ENCODE results near the gene SPNS2.

SPNS2 gene

GRCh38 chr17:4460661-4461060 lies 38.0 kb upstream of the SPNS2 start:
- no peak overlapping the region for H3K27ac ChIP-seq (ENCODE audit: low read depth, low read length)
- no peak overlapping the region for H3K18ac ChIP-seq (ENCODE audit: low read length)
- H3K4me3 ChIP-seq (ENCODE audit: low read depth, low read length), result no peak overlapping the region
- H4K12ac ChIP-seq (ENCODE audit: low read depth, low read length), result no peak overlapping the region
- WGBS (ENCODE audit: extremely low coverage, insufficient coverage, insufficient read length), result no CpG with 5 or more reads among the region's 5 CpGs
- H3K36me3 ChIP-seq (ENCODE audit: control insufficient read depth in 1 of 2, insufficient read depth in 2 of 2, low read length in 2 of 2), result no peaks in the 10 kb centered on the region
- H3K14ac ChIP-seq (ENCODE audit: low read length), result no peak overlapping the region
- no peak for DNase-seq
- H2BK120ac ChIP-seq (ENCODE audit: insufficient read depth, low read length, poor library complexity), result no peak overlapping the region
- H3K27me3 ChIP-seq (ENCODE audit: insufficient read depth, low read length), result no peaks in the 10 kb centered on the region
- no peak overlapping the region for H3K23ac ChIP-seq (ENCODE audit: low read length)
- no peaks in the 10 kb centered on the region for H3K79me2 ChIP-seq (ENCODE audit: control insufficient read depth, insufficient read depth, low read length, poor library complexity)
- no peak overlapping the region for H4K8ac ChIP-seq (ENCODE audit: low read depth, low read length)
- H2AFZ ChIP-seq (ENCODE audit: insufficient read depth, low read length, poor library complexity), result no peak overlapping the region
- H3K4me2 ChIP-seq (ENCODE audit: low read length), result no peak overlapping the region
- H3K79me1 ChIP-seq (ENCODE audit: low read length), result no peaks in the 10 kb centered on the region
- H2AK5ac ChIP-seq (ENCODE audit: low read length), result no peak overlapping the region
- H2BK12ac ChIP-seq (ENCODE audit: low read length), result no peak overlapping the region
- H4K91ac ChIP-seq (ENCODE audit: low read depth, low read length), result no peak overlapping the region
- H3K4ac ChIP-seq (ENCODE audit: low read depth, low read length), result no peak overlapping the region
- no peak overlapping the region for H3K9ac ChIP-seq (ENCODE audit: low read length)
- peaks cover 3% of the 10 kb centered on the region for H3K9me3 ChIP-seq (ENCODE audit: insufficient read depth, low read depth, low read length)
- H2BK5ac ChIP-seq (ENCODE audit: low read depth, low read length, poor library complexity), result no peak overlapping the region
- peaks cover 0 to under 1% of the 10 kb centered on the region in 2 experiments for H3K4me1 ChIP-seq (ENCODE audit: control insufficient read depth in 1 of 2, insufficient read depth in 2 of 2, low read length in 2 of 2)

- no CpG with 5 or more reads among the region's 10 CpGs for WGBS (ENCODE audit: extremely low coverage, insufficient coverage, insufficient read length)
- H3K9me3 ChIP-seq (ENCODE audit: insufficient read depth, low read depth, low read length), result peaks cover 3% of the 10 kb centered on the region
- no peaks in the 10 kb centered on the region for H3K79me2 ChIP-seq (ENCODE audit: control insufficient read depth, insufficient read depth, low read length, poor library complexity)
- no peak overlapping the region for H4K12ac ChIP-seq (ENCODE audit: low read depth, low read length)
- H3K18ac ChIP-seq (ENCODE audit: low read length), result no peak overlapping the region
- H3K36me3 ChIP-seq (ENCODE audit: control insufficient read depth in 1 of 2, insufficient read depth in 2 of 2, low read length in 2 of 2), result no peaks in the 10 kb centered on the region
- no peak overlapping the region for H3K9ac ChIP-seq (ENCODE audit: low read length)
- H2BK5ac ChIP-seq (ENCODE audit: low read depth, low read length, poor library complexity), result no peak overlapping the region
- H3K14ac ChIP-seq (ENCODE audit: low read length), result no peak overlapping the region
- H3K27ac ChIP-seq (ENCODE audit: low read depth, low read length), result no peak overlapping the region
- H3K27me3 ChIP-seq (ENCODE audit: insufficient read depth, low read length), result no peaks in the 10 kb centered on the region
- DNase-seq, result no peak
- H3K23ac ChIP-seq (ENCODE audit: low read length), result no peak overlapping the region
- peaks cover 5% of the 10 kb centered on the region for H3K79me1 ChIP-seq (ENCODE audit: low read length)
- no peak overlapping the region for H3K4me2 ChIP-seq (ENCODE audit: low read length)
- no peak overlapping the region for H3K4ac ChIP-seq (ENCODE audit: low read depth, low read length)
- no peak overlapping the region for H2AFZ ChIP-seq (ENCODE audit: insufficient read depth, low read length, poor library complexity)
- peaks cover 9 to 11% of the 10 kb centered on the region in 2 experiments for H3K4me1 ChIP-seq (ENCODE audit: control insufficient read depth in 1 of 2, insufficient read depth in 2 of 2, low read length in 2 of 2)
- H2AK5ac ChIP-seq (ENCODE audit: low read length), result no peak overlapping the region
- H4K91ac ChIP-seq (ENCODE audit: low read depth, low read length), result peak overlapping the region; percentile 1
- H4K8ac ChIP-seq (ENCODE audit: low read depth, low read length), result no peak overlapping the region
- H2BK120ac ChIP-seq (ENCODE audit: insufficient read depth, low read length, poor library complexity), result no peak overlapping the region
- no peak overlapping the region for H3K4me3 ChIP-seq (ENCODE audit: low read depth, low read length)
- H2BK12ac ChIP-seq (ENCODE audit: low read length), result peak overlapping the region; percentile 23
These were observed 34.7 kb upstream of the SPNS2 start for GRCh38 chr17:4463818-4464476.

GRCh38 chr17:4465786-4466185 lies 32.9 kb upstream of the SPNS2 start:
- WGBS (ENCODE audit: extremely low coverage, insufficient coverage, insufficient read length), result no CpG with 5 or more reads among the region's 8 CpGs

GRCh38 chr17:4467287-4467686 lies 31.4 kb upstream of the SPNS2 start:
- peaks cover 3% of the 10 kb centered on the region for H3K9me3 ChIP-seq (ENCODE audit: insufficient read depth, low read depth, low read length)
- H2BK5ac ChIP-seq (ENCODE audit: low read depth, low read length, poor library complexity), result no peak overlapping the region
- H3K23ac ChIP-seq (ENCODE audit: low read length), result no peak overlapping the region
- no peak overlapping the region for H3K27ac ChIP-seq (ENCODE audit: low read depth, low read length)
- DNase-seq, result no peak
- no peak overlapping the region for H2AK5ac ChIP-seq (ENCODE audit: low read length)
- no peak overlapping the region for H4K91ac ChIP-seq (ENCODE audit: low read depth, low read length)
- H3K18ac ChIP-seq (ENCODE audit: low read length), result no peak overlapping the region
- H3K36me3 ChIP-seq (ENCODE audit: control insufficient read depth in 1 of 2, insufficient read depth in 2 of 2, low read length in 2 of 2), result no peaks in the 10 kb centered on the region
- no peaks in the 10 kb centered on the region for H3K27me3 ChIP-seq (ENCODE audit: insufficient read depth, low read length)
- H3K79me1 ChIP-seq (ENCODE audit: low read length), result peaks cover 10% of the 10 kb centered on the region
- H3K14ac ChIP-seq (ENCODE audit: low read length), result no peak overlapping the region
- no peak overlapping the region for H3K4me3 ChIP-seq (ENCODE audit: low read depth, low read length)
- H4K8ac ChIP-seq (ENCODE audit: low read depth, low read length), result no peak overlapping the region
- no peak overlapping the region for H3K4me2 ChIP-seq (ENCODE audit: low read length)
- H2AFZ ChIP-seq (ENCODE audit: insufficient read depth, low read length, poor library complexity), result no peak overlapping the region
- H4K12ac ChIP-seq (ENCODE audit: low read depth, low read length), result no peak overlapping the region
- no CpG with 5 or more reads among the region's 7 CpGs for WGBS (ENCODE audit: extremely low coverage, insufficient coverage, insufficient read length)
- no peaks in the 10 kb centered on the region for H3K79me2 ChIP-seq (ENCODE audit: control insufficient read depth, insufficient read depth, low read length, poor library complexity)
- no peak overlapping the region for H3K9ac ChIP-seq (ENCODE audit: low read length)
- H3K4ac ChIP-seq (ENCODE audit: low read depth, low read length), result no peak overlapping the region
- peaks cover 9 to 15% of the 10 kb centered on the region in 2 experiments for H3K4me1 ChIP-seq (ENCODE audit: control insufficient read depth in 1 of 2, insufficient read depth in 2 of 2, low read length in 2 of 2)
- no peak overlapping the region for H2BK12ac ChIP-seq (ENCODE audit: low read length)
- H2BK120ac ChIP-seq (ENCODE audit: insufficient read depth, low read length, poor library complexity), result no peak overlapping the region

More at GRCh38 chr17:4465786-4466185, 32.9 kb upstream of the SPNS2 start:
- Histone ChIP-seq H3K14ac (ENCODE audit: low read length) (peak overlapping the region; percentile 52), H2AK5ac (ENCODE audit: low read length) (peak overlapping the region; percentile 32), H3K36me3 (ENCODE audit: control insufficient read depth in 1 of 2, insufficient read depth in 2 of 2, low read length in 2 of 2) (no peaks in the 10 kb centered on the region), H2BK120ac (ENCODE audit: insufficient read depth, low read length, poor library complexity) (peak overlapping the region; percentile 49), H3K4me2 (ENCODE audit: low read length) (no peak overlapping the region), H3K79me2 (ENCODE audit: control insufficient read depth, insufficient read depth, low read length, poor library complexity) (no peaks in the 10 kb centered on the region), H2AFZ (ENCODE audit: insufficient read depth, low read length, poor library complexity) (no peak overlapping the region), H3K27ac (ENCODE audit: low read depth, low read length) (no peak overlapping the region), H4K12ac (ENCODE audit: low read depth, low read length) (no peak overlapping the region), H3K18ac (ENCODE audit: low read length) (peak overlapping the region; percentile 34), H3K4me1 (ENCODE audit: control insufficient read depth in 1 of 2, insufficient read depth in 2 of 2, low read length in 2 of 2) (peaks cover 9 to 12% of the 10 kb centered on the region in 2 experiments), H3K23ac (ENCODE audit: low read length) (no peak overlapping the region), H3K9ac (ENCODE audit: low read length) (no peak overlapping the region), H3K4ac (ENCODE audit: low read depth, low read length) (no peak overlapping the region), H3K79me1 (ENCODE audit: low read length) (peaks cover 5% of the 10 kb centered on the region), H3K27me3 (ENCODE audit: insufficient read depth, low read length) (no peaks in the 10 kb centered on the region), H3K4me3 (ENCODE audit: low read depth, low read length) (no peak overlapping the region), H4K8ac (ENCODE audit: low read depth, low read length) (no peak overlapping the region), H2BK5ac (ENCODE audit: low read depth, low read length, poor library complexity) (no peak overlapping the region), H2BK12ac (ENCODE audit: low read length) (peak overlapping the region; percentile 74), H4K91ac (ENCODE audit: low read depth, low read length) (peak overlapping the region; percentile 67), H3K9me3 (ENCODE audit: insufficient read depth, low read depth, low read length) (peaks cover 3% of the 10 kb centered on the region)
- peak; percentile 36 to 70 for DNase-seq

Data from trophoblast cell (in vitro differentiated cells and primary cell).